ENCODE data around the gene ATP2C2.

DNA sequence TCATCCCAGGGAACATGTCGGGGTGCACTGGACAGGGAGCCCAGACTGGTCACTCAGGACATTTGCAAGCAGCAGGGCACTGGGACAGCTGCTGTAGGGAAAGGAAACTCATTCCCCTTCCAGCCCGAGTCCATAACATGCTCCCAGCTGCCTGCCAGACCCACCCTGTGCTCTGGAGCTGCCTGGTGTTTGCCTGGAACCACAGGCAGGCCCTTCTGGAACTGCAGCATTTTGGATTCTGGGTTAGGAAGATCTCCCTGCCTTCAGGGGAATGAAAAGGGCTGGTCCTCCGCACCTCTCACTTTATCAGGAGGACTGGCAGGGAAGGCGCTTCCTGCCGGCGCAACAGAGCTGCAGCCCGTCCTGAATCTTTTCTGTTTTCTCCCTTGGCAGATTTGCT lies 94.9 kb downstream of the ATP2C2 start:
- TF ChIP-seq, protein P1, sequence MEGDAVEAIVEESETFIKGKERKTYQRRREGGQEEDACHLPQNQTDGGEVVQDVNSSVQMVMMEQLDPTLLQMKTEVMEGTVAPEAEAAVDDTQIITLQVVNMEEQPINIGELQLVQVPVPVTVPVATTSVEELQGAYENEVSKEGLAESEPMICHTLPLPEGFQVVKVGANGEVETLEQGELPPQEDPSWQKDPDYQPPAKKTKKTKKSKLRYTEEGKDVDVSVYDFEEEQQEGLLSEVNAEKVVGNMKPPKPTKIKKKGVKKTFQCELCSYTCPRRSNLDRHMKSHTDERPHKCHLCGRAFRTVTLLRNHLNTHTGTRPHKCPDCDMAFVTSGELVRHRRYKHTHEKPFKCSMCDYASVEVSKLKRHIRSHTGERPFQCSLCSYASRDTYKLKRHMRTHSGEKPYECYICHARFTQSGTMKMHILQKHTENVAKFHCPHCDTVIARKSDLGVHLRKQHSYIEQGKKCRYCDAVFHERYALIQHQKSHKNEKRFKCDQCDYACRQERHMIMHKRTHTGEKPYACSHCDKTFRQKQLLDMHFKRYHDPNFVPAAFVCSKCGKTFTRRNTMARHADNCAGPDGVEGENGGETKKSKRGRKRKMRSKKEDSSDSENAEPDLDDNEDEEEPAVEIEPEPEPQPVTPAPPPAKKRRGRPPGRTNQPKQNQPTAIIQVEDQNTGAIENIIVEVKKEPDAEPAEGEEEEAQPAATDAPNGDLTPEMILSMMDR (conservative IDR thresholded peaks at IDR 0.05), result no peak
- TF ChIP-seq ZFX (IDR thresholded peaks at IDR 0.05), result no peak

Data from C4-2B (cell line).